Measurements from ENCODE around the gene MLLT3.

MLLT3 gene

DNA sequence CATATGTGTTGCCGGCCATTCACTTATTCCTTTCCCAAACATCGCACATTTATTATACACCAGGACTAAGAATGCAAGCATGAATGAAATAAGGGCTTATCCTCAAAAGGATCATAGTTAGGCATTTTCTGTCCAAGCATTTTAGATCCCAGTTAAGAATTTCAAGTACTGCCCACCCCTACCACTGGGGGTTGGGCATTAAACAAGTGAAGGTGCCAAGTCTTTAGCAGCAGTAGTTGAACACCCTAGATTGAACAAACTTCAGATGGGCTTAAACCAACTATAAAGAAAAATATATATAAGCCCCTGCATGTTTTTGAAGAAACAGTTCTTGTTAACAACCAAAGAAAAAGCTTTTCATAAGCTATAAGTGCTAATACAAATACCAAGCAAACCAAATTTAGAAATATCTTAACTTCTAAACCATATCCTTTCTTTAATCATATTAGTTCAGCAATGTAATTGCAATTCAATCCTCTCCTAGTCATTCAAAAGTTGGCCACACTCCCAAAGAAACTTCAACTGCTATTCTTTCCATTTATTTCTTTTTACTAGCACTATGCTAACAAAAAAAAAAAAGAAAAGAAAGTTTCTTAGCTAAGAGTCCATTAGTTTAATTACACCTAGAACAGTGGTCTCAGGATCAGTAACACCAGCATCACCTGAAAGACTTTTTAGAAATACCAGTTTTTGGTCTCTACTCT is 149.8 kb downstream of the MLLT3 start:
- DNase-seq = no peak

DNA sequence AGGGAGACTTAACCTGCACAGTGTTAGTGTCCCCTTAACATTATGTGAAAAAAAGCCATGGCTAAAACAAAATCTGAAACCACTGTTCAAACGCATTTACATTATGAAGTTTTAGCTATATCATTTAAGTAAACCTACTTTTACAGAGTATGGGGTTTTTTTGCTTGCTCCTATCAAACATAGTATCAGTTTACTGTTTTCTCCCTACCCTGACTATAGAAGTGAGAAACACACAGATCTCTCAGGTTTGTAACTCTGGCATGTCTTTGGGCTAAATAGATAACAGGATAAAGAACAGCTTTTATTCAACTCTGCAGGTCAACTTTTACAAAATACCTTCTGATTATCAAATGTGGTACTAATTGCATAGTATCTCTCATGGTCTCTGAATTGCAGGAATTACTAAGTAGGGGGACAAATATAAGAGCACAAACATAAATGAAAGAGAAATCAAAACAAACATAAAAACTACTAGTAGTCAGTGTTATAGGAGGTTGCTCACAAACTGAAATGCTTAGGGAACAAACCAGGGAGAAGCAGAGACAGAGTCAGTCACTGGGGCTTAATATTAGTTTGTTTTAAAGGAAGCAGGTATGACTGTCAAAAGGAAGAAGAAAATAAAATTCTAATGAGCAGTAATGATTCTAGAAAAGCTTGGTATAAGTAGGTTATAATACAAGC is 155.8 kb downstream of the MLLT3 start:
- DNase-seq = no peak

DNA sequence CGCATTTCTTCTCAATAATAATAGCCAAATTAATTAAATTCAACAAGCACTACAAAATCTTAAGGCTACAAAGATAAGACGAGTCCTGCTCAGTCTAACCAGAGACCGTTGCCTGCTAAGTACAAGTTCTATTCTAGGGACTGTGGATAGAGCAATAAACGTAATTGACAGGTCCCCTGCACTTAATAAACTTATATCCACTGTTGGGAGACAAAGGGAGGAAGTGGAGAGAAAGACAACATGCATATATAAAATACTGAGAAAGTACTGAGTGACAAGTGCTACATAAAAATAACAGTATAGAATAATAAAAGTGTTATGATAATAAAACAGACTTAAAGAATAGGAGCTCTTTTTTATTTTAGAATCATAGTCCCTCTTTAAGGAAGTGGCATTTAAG is 158.1 kb downstream of the MLLT3 start:
- no peak for DNase-seq

DNA sequence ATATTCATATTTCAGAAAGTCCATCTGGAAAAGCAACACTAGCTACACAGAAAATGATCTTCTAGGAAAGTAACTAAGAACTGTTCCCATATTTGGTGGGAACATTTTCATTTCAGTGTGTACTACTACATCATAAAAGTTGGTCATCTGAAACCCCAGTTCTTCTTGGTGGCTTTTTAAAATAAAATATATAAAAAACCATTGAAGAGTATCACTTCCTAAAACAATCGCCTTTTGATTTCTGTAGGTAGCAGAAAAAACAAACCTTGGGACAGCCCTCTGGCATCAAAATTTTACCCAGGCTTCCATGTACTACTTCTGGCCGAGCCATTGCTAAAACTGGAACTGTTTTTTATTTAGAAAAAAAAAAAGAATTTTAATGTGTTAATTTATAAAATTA is 158.5 kb downstream of the MLLT3 start:
- DNase-seq = no peak

DNA sequence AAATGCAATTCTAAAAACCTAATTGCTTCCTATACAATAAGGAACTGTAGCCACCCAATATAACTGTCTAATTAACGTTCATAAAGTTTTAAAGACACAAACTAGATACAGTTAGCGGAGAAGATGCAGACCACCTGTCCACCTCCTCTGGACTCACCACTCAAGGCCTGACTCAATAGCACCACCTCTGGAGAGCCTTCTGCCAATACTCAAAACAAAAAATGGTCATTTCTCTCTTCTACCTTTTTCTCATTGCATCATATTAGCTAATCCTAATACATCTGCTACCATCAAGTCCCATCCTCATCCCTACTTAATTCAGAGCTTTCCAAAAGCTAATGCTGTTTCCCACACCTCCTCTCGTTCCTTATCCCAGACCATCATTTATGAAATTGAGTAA is 159.9 kb downstream of the MLLT3 start:
- peak; percentile 14 for DNase-seq

DNA sequence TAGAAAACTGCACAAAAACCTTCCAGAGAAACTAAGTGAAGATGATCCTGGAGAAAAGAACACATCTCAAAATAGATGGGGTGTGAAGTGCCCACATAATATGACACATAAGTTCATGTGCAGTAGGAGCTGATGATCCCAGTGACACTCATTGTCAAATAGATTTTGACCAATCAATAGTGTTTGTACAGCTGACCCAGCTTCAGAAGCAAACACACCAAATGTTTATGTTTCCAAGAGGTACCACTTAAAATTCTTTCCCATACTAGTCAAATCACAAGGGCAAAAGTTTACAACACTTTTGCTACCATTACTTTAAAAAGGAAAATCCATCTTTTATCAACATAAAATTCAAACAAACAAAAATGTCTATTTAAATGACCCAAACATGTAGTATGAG is 175.0 kb downstream of the MLLT3 start:
- no peak for DNase-seq

DNA sequence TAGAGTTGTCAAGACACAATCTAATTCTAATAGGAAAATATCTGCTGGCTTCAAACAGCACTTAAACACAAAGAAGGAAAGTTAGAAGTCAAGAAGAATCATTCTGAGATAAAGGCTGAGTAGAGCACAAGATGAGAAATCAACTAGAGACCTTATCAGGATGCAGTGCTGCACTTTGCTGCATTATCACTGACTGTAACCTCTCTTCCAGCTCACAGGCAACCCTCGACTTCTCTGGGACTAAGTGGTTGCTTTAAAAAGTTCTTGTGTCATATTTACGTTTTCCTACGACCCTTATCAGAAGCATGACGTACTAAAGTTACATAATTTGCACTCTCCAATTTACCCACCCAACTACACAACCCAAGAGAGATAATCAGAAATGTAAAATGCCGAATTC is 176.1 kb downstream of the MLLT3 start:
- no peak for DNase-seq

DNA sequence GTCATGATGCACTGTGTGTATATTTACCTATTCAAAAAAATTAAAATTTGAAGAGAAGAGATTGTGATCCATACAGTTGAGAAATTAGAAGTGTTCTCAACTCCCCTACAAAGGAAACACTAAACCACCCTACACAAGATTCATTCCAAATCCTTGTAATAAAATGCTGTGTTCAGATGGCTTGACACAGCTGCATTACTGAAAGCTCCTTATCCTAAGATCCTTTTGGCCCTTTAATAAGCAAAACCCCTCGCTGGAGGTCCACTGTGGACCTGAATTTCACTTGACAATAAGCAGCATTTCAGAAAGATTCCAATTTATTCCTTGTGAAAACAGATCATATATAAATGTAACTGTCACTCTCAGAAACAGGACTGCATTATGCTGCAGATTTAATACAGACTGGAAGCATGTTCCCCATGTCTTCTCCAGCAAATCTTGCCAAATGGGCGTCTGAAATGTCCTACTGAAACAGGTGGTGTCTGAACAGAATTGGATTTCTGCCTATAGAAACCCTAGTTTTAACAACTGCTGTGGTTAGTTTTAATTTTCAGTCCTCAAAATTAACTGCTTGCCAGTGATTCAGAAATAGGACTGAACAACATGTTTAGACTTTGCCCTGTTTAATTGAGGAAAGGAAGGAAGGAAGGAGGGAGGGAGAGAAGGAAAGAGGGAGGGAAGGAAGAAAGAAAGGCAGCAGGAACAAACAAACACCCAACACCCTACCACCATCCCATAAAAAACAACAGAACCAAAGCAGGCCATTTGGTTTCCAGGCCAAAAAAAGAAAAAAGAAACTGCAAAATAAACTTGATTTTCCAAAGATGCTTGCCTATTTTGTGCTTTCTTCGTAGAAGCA is 179.6 kb downstream of the MLLT3 start:
- DNase-seq = no peak

DNA sequence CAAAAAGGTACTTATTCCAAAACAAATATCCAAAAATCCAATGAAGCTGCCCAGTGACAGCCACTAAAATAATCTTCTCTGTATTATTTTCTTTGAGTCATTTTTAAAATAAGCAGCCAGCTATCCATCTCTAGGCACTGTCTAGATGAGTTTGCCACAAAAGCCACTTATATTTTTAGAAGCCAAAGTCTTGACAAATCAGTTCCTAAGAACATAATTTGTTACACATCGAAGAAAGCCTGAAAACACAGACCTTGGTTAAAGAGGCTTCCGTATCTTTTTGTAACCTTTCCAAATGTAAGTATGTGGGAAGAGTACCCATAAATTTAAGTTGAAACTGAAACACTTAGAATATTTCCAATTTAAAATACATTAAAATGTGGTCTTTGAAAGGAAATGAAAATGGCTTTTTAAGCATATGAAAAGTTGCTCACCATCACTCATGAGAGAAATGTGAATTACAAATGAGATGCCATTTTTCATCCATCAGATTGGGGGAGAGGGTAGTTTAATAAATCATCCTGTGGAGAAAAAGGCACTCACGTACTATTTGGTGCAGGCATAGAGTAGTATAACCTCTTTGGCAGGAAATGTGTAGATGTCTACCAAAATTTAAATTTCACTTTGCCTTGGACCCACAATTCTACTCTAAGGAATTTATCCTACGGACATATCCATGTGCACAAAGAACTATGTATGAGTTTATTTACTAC is 180.4 kb downstream of the MLLT3 start:
- DNase-seq = no peak

DNA sequence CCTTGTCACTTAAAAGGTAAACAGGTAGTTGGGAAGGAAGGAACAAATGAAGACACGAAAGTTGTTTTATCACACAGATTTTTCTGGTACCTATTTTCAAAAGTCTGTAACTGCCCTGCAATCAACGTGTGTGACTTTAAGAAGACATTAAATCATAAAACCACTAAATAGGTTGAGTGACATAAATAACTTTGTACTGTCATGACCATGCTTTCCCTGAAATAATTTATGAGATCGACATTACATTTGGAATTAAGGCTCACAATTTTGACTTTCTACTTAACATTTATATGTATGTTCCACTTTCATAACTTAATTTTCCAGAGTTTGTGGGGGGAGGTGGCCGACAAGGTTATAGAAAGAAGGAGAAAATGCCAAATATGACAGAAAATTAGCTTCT is 181.1 kb downstream of the MLLT3 start:
- no peak for DNase-seq

DNA sequence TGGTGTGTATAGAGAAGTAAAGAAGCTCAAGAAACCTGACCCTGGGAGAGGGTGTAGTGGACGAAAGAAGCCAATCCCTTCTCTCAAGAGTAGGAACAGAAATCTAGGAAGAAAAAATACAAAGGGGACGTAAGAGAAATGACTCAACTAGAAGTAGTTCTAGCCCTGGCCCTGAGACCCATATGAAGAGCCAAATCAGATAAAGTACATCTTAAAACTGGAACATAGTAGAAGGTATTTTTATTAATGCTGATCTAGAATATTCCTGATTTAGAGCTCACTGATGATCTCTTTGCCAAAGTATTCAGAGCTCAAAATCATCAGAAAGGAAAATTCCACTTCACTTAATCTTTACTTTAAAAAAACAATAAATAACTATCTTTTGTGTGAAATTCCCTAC is 184.8 kb downstream of the MLLT3 start:
- no peak for DNase-seq

DNA sequence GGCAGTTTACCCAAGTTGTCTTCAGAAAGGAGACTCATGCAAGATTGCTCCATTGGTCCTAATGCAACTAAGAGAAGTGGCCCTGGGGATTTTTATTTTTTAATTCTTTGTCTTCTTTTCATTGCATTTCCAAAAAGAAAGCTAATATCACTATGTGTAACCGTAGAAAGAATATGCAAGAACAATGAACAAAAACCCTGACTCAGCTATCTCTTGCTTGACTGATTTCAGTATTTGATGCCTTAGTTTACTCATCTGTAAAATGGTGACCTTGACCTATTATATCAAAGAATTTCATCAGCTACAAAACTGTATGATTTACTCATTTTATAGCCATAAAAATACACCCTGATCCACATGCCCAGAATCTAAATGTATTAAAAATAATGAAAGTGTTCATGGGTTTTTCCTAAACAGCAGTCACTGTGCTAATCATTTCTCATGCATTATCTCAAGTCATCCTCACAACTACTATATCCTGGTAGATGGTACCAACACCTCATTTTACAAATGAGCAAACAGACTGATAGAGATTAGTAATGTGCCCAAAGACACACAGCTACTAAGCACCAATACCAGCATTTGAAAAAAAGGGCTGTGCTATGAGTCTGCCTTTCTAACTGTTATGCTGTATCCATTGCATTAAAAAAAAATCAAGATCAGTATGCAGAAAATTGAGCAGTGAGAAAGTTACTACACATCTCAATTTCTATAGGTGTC is 185.7 kb downstream of the MLLT3 start:
- DNase-seq = no peak

DNA sequence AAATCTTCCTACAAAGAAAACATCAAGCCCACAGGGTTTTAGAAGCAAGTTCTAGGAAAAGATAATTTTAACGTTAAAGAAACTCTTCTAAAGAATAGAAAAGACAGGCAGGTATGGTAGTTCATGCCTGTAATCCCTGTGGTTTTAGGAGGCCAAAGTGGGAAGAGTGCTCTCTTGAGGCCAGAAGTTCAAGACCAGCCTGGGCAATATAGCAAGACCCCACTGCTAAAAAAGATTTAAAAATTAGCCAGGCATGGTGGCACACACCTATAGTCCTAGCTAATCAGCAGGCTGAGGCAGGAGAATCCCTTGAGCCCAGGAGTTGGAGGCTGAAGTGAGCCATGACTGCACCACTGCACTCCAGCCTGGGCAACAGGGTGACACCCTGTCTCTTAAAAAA is 193.3 kb downstream of the MLLT3 start:
- DNase-seq = no peak

DNA sequence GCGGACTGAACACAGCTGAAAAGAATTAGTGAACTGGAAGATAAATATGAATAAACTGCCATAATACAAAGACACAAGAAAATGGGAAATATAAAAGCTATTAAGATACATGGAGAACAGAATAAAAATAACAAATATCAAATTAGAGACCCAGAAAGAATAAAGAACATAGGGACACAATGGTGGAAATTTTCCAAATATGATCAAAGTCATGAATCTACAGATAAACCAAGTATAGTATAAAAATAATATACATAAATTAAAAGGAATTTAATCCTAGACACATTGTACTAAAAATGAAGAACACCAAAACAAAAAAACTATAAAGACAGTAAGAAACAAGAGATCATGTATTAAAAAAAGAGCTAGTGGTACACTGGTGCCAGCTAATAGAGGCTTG is 194.9 kb downstream of the MLLT3 start:
- DNase-seq = no peak

DNA sequence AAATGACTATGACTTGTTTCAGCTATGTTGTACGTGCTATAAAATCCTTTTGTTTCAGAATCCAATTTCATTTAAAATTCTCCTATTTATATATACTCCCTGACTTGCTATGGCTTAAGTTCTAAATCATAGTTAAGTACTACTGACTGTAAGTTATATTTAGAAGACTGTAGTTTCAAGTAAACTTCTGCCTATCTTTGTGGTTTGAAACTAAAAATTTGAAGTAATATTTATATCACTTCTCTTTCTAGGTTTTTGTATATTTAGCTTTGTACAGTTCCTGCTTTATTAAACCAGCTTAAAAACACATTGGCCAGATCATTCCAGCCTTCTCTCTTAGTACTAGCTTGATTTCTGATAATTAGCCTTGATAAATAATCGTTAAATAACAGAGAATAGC is 196.3 kb downstream of the MLLT3 start:
- no peak for DNase-seq

DNA sequence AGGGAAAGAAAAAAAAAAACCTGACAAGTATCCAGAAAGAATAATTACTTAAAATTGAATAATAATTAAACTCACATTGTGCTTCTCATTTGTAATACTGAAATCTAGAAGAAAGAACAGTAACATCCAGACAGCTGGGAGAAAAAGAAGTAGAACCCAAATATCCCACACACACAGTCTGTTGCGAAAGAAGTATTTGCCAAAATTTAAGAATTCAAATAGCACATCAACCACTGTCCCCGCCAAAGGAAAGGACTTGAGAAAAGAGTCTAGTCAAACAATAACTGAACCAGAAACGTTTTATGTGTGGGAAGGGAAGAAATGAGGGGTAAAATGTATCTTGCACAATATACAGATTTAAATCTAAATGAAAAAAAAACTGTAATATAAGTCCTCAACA is 202.8 kb downstream of the MLLT3 start:
- DNase-seq = no peak

DNA sequence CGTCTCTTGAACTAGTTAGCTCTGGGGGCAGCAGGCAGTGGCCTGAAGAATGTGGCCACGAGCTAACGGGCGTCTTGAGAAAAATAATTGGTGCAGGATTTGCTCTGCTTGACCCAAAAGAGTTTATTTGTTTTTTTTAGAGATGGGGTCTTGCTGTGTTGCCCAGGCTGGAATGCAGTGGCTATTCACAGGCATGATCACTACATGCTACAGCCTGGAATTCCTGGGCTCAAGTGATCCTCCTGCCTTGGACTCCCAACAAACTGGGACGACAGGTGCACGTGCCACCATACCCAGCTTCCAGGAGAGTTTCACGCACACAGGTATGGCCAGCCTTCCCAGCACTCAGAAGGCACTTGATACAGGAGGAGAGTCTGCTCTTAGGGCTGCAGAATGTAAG is 203.8 kb downstream of the MLLT3 start:
- no peak for DNase-seq

DNA sequence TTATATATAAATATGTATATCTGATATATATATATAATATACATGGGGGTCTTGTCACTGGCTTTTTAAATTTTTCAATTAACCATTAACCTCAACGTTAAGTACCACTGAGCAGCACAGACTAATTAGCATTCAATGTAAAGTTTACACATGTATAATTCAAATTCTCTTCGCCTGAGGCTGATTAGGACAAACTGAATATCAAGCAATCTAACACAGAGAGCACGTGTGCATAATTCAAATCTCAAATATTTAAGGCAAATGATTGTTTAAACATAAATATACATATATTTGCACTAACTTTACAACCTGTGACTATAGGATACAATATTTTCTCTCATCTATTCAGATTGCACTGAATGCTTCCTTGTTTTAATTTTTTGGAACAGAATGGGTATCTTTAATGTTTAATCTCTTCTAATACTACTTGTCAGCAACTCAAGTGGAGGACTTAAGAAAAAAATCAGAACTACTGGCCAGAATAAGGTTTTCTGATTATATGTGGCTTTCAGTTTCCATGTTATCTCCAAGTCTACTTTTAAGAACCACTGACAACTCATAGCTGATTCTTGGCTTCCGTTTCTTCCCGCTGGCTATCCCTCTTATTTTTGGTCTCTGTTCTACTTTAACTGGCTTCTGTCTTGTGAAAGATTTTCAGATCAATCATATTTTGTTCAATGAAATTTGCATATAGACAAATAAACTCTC is 204.8 kb downstream of the MLLT3 start:
- DNase-seq = no peak

DNA sequence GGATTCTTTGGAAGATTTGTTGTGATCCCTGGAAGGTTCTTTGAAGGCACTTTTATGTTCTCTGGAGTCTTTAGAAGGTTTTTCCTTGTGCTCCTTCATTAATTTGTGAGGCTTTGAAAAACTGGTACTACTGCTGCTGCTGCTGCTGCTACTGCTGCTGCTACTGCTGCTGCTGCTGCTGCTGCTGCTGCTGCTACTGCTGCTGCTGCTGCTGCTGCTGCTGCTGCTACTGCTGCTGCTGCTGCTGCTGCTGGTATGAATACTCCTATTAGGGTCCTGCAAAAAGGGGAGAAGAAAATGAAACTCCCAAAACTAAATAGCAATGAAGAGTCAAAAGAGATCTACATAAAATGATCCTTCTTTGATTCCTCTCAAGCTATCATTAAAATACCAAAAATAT is 208.1 kb downstream of the MLLT3 start:
- no peak for DNase-seq

DNA sequence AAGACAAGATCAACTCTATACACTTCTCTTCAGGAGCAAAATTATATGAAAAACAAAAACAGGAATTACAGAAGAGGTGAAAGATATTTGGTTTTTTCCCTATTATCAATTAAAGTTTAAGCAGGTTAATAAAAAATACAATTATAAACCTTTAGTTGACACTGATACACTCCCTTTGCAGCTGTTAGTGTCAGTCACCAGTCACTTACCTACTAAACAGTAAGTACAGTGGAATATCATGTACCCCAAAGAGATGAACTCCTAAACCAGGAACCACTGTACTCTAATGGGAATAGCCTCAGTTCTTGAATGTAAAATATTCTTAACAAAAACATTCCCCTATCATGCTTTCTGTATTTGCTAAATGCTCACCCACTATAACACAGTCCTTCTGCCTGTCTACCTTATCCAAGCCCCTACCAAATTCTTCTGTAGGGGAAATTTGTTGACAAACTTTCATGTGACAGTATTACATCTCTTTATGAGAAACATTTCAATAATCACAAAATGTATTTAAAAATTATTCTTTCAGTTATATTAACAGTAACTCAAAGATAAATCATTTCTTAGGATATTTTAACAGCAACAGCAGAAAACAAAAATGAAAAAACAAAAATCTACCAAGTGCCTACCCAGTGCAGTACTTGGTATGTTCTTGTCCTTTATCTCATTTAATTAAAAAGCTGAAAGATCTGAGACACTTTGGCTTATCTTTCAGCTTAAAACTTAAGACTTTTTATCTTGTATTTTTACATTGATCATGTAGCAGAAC is 212.8 kb downstream of the MLLT3 start:
- DNase-seq = no peak

DNA sequence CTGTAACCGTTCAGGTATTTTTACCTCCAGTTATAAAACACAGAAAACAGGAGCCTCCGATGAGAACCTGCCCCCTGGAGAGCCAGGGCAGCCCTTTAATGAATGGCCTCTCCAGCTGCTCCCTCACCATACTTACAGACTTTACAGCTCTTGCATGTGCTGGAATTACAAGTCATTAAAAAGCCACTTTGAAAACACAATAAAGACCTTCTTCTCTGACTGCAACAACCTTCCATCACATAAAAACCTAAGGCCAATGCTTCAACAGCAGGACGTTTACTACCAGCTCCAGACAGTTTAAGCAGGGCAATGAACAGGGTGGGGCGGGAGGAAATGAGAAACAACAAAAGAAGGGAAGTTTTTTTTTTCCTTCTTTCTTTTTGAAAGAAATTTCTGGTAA is 213.8 kb downstream of the MLLT3 start:
- no peak for DNase-seq
